RPMI8226 (cell line): ENCODE results near the gene RYR2.

Source experiments
- DNase-seq: peaks from one replicate; pipeline ENCODE4 v3.0.0-alpha.2; 2015

The RYR2 gene

DNA sequence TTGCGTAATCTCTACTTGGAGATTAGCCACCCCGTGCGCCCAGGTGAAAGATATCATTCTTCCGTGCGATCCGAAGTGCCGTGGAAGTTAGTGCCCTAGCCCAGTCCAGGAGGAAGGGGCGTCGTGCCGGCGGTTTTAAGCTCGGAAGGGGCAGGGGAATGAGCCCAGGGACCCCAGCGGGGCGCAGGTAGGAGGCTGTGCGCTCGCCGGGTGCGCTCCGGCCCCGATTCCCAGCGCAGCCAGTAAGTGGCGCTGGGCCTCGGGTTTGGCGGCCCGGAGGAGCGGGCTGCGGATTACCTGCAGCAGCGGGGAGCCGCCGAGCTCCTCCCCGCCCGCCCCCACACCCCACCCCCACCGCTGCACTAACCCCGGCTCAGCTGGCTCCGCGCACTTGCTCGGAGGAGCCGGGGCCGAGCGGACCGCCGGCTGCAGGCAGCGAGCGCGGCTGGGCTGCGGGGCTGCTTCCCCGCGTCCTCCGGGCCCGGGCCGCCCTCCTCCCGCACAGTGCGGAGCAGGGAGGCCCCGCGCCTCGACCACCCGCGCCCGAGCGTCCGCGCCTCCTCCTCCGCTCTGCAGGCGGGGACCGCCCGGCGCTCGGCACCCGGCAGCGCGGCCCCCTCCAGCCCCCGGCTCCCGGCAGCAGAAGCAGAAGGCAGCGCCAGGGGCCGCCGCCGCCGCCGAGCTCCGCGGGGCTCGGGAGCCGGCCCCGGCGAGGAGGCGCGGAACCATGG, at the start of gene RYR2:
TSS of gene RYR2 (plus strand) at position 390 of the 731 bp plus-strand sequence. CDS start at position 728, 338 bp downstream.
- peak; percentile 74 for DNase-seq

DNA sequence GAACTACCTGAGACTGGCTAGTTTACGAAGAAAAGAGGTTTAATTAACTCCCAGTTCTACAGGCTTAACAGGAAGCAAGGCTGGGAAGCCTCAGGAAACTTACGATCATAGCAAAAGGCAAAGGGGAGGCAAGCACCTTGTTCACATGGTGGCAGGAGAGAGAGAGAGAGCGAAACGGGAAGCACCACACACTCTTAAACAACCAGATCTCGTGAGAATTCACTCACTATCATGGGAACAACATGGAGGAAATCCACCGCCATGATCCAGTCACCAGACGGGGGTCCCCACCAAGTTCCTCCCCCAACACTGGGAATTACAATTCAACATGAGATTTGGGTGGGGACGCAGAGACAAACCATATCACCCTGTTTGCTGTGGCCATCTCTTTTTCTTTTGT, 49.5 kb upstream of the RYR2 start:
- no peak for DNase-seq

DNA sequence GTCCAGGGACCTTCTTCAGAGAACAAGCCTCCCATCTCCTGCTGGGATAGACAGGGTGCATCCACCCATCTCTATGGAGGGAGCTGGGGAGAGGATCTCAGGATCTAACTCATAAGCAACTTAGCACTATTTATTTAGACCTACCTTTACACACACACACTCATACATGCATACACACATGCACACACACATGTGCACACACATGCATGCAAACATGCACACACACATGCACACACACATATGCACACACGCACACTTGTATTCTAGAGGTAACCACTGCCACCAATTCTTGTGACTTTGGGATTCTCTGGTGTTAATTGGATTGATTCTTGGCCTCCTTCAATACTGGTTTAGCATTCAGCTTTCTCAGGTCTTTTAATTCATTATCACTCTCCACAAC, 47.5 kb upstream of the RYR2 start:
- no peak for DNase-seq

DNA sequence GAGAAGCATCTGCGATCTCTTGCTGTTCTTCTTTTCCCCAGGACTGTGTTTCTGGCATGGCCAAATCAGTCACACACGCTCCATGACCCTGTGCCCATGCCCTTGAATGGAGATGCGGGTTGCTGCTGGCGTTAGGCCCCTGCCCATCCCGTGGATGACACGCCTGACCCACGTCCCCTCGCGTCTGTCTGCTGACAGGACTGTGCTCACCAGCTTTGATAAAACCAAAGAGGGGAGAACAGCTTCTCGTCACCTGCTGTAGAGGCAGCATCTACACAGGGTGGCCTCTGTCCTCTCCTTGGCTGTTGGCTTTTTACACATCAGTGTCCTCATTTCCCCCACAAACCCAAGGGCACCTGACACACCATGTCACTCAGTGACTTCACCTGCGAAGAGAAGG, 44.6 kb upstream of the RYR2 start:
- DNase-seq: no peak

DNA sequence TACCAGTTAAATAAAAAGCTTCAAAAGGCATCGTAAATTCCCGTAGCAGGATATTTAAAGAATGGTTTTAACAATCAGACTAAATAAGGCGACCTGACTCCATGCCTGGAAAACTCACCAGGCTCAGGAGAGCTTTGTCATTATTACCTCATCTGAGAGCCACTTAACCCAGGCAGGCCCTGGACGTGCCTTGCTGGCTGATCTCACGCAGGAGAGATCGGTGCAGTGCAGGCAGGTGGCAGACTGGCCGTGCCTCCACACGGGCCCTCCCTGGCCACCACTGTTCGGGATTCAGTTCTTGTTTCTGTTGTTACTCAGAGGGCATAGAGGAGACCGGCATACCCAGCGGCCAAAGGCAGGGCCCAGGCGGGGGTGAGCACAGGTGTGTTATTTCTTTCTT, 44.1 kb upstream of the RYR2 start:
- peak; percentile 66 for DNase-seq

DNA sequence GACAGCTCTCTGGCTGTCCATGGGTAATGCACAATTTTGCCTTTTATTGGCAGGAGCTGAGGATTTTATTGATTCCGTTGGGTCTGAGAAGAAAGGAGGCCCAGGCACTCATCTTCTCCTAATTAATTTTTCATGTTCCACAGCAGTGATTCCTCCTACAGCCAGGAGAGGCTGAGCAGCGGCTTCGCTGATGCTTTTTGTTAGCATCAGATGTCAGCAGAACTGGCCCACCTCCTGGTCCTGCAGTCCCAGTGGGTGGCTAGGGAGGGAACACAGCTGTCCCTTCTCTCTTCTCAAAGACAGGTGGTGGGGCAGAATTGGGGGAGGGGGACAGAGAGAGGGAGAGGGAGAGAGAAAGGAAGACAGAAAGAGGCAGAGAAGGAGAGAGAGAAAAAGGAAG, 43.4 kb upstream of the RYR2 start:
- DNase-seq: no peak

DNA sequence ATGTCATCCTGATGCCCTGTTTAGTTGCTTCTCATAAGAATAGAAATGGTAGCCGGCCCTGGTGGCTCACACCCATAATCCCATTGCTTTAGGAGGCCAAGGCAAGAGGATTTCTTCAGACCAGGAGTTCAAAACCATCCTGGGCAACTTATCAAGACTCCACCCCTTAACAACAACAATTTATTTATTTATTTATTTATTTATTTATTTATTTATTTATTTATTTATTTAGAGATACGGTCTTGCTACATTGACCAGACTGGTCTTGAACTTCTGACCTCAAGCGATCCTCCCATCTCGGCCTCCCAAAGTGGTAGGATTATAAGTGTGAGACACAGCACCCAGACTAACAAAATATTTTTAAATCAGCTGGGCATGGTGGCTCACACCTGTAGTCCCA, 41.8 kb upstream of the RYR2 start:
- DNase-seq: no peak

DNA sequence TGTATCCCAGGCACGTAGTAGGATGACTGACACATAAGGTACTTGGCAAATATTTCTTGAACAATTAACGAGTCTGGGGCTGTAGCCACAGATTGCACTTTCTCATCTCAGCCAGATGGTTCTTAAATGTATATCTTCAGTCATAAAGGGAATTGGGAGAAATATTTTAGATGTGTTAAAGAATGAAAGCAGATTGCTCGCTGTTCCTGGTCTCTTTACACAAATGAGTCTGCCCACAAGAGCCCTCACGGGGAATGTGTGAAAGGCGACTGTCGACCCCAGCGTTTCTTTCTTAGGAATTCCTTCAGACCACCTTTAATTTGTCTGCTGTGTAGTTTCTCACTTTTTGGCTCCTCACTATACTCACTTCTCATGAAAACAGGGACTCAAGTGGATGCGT, 38.5 kb upstream of the RYR2 start:
- no peak for DNase-seq

DNA sequence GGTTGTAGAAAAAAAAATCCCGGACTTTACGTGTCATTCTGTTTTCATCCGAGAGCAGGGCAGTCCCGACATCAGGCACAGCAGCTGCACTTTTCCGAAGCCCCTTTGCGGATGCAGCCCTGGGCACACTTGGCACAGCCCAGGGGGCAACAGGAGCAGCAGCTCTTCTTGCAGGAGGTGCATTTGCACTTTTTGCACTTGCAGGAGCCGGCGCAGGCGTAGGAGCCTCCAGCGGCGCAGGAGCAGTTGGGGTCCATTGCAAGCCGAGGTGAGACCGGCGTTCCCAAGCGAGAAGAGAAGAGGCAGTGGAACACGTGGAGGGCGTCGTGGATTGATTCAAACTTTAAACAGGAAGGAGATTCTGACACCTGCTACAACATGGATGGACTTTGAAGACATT, 37.9 kb upstream of the RYR2 start, which contains the start of gene MT1HL1:
TSS of gene MT1HL1 (minus strand) at position 326 of the 400 bp plus-strand sequence. CDS start at position 257, 69 bp downstream.
- no peak for DNase-seq

DNA sequence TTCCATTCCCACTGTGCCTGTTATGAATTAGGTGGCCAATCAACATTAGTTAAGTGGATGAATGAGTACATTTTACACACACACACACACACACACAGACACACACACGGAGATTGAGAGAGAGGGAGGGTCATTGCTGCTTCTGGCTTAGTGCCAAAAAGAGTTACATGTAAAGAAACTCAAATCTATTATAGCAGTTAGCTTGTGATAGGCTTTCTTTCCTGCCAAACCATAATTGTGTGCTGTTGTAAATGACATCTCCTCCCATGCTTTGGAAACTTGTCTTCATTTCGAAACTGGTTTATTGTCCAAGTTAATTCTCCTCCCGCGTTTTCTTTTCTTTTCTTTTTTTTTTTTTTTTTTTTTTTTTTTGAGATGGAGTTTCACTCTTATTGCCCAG, 36.3 kb upstream of the RYR2 start:
- no peak for DNase-seq

DNA sequence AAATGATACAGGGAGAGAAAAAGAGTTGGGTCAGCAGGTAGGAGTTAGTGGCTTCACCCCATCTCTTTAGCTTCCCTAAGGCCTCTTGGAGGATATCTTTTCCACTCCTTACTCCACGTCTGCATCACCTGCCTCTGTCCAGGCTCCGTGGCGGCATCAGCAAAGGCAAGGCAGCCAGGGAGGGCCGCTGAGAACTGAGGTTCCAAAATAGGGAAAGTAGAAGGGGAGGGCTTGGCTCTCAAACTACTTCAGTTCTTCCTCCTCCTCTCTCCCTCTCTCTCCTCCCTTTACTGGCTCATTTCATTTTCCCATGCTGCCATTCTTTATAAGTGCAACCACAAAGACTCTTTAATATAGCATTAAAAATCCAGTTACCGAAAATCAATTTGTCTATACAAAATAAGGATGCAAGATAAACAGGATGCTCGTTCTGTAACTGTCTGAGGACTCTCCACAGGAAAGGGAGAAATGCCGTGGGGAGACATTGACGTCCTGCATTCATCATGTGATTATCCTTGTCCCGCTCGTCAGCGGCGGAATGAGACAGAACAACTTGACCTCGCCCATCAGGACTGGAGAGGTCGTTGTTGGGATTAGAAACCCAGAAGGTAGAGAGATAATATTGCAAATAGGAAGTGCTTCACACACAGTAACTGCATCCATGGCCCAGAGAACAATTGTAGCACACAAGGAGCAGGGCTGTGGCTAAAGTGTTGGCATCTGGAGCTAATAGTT, 34.7 kb upstream of the RYR2 start:
- no peak for DNase-seq

DNA sequence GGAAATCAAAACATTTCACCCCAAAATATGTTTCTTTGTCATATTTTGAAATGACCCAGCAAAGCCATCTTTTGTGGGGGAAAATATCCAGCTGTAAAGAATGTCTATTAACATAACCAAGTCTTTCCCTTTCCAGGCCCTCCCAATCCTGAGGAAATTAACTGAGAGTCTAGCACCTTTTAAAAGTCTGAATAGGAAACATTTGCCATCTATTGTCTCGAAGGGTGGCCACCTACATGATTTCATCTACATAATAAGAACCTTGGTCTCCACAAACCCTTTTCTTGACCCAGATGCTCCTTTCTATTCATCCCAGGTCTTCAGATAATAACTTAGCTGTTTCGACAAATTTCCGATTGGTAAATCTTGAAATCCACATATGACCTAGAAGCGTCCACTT, 32.4 kb upstream of the RYR2 start:
- no peak for DNase-seq

DNA sequence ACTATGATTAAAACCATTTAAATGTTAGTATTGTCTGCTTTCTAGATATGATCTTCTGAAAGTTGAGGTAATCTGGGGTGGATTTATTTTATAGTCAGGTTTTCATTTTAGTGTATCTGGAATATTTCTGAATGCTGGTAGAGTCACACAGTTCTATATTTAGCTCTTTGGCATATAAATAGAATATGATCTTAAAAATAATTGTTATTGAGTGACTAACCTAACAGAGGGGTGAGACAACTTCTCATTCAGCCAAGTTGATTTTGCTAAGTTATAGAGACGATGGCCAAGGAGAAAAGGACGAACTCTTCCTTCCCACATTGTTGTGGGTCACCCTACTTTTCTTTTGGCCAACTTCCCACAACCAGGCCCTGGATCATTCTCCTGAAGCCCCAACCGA, 30.6 kb upstream of the RYR2 start:
- DNase-seq: no peak

DNA sequence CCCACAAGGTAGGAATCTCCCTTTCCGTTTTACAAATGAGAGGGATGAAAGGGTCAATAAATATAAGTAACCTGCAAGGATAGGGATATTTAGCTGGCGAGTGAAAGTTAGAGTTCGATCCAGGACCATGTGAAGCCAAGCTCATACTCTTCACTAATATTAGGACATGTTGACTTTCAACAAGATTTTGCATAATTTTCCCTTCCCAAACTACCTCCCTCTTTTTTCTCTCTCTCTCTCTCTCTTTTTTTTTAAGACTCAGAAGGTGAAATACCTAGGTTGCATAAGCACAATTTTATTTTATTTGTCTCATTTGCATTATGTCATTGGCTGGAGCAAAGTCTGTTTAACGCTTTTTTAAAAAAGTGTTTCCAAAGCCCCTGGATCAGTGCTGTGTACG, 29.6 kb upstream of the RYR2 start:
- DNase-seq: no peak

DNA sequence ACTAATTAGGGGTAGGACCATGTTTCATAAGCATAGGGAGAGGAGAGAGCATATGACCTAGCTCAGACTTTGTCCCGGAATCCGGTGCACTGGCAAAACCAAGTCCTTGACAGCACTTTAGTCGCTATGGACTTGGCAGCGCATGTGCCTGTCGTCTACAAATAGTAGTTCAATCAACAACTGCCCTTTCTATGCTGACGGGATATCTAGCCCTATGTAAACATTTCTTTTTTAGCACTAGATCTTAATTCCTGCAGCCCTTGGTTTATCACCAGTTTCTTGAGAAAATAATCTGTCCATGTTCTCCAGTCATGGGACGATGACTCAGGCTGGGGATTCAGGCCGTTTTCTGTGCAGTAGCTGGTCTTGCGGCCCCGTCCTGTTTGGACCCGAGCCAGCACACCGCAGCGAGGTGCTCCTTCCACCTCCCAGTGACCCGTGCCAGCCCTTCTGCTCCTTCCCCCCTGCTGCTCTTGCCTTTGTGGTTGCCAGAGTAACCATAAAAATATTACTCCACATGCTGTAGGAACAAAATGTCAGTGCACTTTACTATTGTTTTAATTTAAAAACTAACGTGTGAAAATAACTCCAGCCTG, 29.1 kb upstream of the RYR2 start:
- peak; percentile 87 for DNase-seq

DNA sequence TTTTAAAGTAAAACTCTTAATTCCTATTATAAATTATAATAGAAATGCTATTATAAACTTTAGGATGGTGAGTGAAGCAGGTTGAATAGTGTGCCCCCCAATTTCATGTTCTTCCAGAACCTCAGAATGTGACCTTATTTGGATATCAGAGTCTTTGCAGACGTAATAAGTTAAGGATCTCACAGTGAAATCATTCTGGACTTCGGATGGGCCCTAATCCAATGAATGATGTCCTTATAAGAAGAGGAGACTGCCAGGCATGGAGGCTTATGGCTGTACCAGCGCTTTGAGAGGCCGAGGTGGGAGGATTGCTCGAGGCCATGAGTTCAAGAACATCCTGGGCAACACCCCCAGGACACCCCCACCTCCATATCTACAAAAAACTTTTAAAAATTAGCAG, 28.4 kb upstream of the RYR2 start:
- DNase-seq: no peak

DNA sequence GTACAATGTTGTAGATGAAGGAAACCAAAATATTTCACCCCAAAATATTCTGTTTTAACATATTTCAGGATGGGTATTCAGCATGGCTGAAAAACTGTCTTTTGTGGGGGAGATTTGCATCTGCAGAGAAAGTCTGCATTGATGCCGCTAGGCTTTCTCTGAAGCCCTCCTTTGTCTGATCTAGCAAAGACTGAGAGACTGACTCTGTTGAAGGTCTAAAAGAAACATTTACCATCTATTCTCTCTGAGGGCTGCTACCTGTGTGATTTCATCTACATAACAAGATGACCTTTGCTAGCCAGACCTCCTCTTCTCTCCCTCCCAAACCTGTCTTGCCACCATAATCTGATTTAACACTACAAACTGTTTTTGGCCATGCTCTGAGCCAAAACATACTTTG, 25.4 kb upstream of the RYR2 start:
- DNase-seq: no peak

DNA sequence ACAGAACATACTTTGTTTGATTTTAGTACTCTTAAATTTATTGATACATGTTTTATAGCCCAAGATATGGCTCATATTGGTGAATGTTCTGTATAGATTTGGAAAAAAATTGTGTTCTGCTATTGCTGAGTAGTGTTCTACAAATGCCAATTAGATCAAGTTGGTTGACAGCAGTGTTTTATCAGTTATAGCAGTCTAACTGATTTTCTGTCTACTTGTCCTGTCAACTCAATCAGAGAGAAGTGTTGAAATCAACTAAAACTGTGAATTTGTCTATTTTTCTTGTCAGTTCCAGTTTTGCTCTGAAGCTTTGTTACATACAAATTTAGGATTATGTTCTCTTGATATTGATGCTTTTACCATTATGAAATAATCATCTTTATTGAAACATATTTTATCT, 23.1 kb upstream of the RYR2 start:
- no peak for DNase-seq

DNA sequence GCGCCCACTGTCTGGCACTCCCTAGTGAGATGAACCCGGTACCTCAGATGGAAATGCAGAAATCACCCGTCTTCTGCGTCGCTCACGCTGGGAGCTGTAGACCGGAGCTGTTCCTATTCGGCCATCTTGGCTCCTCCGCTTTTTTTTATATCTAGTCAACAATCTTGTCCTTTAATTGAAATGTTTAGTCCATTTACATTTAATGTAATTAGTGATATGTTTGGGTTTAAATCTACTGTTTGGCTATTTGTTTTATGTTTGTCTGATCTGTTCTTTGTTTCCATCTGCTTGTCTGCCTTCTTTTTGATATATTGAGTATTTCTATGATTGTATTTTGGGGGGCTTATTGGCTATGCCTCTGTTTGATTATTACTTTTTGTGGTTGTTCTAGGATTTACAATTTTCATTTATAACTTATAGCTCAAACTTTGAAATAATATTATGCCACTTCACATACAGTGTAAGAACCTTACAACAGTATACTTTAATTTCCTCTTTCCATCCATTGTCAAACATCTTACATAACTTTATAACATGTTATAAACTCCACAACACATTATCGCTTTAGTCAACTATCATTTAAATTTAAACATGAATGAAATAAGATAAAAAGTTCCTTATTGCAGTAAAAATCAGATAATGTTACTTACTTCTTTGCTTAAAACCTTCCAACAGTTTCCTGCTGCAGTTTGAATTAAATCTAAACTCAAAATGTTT, 16.5 kb upstream of the RYR2 start:
- DNase-seq: no peak

DNA sequence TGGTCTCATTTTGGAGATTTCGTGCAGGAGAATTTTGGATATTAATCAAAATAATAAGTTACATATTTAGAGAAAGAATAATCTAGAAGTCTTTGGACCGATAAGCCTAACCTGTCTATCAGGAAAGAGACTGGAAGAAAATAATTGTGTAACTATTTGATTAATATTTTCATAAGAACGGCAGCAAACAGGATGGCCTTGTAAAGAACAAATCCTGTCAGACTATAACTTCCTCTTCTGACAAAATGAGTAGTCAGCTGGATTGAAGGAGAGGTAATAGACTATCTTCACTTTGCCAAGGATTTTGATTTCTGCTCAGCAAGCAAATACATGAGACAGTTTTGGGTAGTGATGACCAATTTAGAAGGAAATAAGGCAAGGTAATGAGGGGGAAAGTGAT, 12.7 kb upstream of the RYR2 start:
- DNase-seq: peak; percentile 70

DNA sequence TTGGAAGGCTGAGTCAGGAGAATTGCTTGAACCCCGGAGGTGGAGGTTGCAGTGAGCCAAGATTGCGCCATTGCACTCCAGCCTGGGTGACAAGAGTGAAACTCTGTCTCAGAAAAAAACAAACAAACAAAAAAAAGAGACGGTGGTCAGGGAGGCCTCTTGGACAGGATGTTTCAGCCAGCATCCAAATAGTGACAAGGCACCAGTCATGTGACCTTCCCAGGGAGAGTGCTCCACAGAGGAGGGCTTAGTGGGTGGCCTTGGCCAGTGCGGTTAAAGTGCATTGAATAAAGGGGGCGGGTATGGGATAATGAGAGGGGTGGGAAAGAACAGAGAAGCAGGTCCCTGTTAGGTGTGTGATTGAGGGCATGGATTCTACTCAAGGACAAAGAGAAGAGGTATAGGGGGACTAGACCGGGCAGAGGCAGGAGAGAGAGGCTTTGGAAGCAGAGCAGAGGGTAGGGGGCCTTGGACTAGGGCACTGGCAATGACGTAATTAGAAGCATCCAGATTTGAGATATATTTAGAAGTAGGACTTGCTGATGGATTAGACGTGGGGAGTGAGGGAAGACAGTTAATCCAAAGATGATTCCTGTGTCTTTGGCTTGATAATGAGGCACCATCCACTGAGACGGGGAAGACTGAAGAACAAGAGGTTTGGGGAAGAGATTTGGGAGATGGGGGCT, 12.0 kb upstream of the RYR2 start:
- peak; percentile 52 for DNase-seq

DNA sequence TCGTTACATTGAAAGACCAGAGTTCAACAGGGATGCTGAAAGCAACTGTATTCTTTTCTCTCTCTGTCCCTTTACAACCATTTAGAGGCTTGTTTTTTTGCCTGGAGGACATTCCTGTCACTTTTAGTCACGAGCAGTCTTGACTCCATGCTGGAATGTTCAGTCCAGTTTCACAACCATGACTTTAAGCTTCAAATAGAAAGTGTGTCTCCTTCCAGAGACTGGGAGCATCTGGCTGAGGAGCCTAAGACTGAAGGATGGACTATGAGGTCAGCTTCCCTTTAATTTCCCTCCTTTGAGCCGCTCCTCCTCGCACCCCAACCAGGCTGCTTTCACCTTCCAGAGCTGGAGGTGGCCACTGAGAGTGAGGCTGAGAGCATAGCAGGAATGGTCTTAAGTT, 10.5 kb upstream of the RYR2 start:
- no peak for DNase-seq

DNA sequence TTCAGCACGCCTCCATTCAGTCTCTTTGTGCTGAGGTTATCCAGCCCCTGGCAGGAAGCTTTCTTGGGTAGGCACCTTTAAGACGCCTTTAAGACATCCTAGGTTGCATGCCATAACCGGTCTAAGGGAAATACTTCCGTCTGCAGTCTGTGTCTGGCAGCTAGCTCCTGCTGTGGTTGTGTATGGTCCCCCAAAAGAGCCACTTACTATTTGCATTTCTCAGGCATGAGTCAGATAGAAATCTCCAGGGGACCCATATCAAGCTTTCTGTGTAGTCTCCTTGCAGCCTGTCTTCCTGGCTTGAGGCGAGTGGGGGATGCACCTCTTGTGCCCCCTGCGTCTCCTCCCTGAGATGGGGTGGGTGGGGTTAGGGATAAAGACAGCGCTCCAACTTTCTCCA, 10.0 kb upstream of the RYR2 start:
- no peak for DNase-seq
